GM18867 (cell line): Measurements from ENCODE around the gene SDCCAG8.

Experiments
- ATAC-seq: cut with Tn5 transposase; IDR thresholded peaks from one replicate; pipeline ENCODE4 v1.9.1; 2021; ENCODE audit warnings: mild to moderate bottlenecking, moderate library complexity; ENCODE audit not compliant: unreplicated experiment

SDCCAG8 gene

GRCh38 chr1:243253926-243254232 is 2.0 kb upstream of the SDCCAG8 start:
- ATAC-seq: no peak

DNA sequence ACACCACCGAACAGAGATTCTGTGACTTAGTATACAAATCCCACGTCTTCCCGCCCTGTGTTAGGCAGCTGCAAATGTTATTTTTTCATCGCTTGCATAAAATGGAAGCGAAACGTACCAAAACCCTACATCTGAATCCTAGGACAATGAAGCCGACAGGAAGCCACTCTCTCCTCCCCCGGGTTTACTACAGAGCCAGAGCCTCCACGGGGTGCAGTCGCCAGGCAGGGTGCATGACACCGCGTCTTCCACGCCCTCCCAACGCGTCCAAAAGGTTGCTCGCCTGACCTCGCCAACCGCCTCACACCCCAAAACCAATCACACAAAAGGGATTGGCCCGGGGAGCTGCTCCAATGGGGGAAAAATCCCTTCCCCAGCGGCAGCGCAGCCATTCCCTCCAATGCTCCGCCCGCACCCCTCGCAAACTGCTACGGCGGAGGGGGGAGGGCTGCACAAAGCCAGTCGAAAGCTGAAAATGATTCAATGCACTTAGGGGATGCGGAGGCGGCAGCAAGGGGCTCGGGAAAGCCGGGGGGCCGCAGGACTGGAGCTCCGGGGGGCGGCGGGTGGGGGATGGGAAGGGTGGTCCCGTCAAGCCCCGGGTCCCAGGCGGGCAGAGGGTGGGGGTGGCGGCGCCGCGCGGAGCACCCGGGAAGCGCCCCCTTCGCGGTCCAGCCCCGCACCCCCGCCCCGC is 1.5 kb upstream of the SDCCAG8 start:
- peak; percentile 24 for ATAC-seq

DNA sequence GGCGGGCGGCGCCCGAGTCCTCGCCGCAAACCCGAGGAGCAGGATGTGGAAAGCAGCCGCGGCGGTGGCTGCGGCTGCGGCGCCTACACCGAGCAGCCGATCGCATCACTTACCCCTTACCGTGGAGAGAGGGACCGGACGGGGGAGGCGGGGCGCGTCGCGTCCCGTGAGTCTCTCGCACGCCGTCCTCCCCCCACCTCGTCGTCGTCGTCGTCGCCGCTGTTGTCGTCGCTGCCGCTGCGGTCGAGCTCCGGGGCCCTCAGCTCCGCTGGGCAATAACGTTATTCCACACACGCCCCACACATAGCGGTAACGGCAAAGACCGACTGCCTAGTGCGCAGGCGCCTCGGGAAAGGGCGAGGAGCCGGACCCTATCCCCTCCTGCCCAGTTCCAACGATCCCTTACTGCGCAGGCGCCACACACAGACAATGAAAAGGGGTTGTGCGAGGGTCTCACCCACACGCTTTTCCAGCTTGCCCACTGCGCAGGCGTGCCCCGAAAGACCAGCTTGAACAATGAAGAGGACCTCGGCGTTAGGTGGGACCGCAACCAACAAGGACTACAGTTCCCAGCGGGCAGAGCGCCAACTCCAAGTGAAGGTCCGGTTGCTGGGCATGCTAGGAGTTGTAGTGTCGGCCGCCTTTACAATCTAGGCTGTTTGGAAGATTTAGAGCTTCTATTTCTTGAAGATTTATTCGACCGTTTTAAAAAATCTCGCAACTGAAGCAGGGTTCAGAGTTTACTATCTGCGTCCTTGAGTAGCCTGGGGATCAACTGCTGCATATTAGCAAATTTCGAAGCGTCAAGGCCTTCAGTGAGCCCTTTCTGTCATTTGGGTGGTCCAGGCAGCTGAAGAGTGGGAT is 682 bp upstream of the SDCCAG8 start, which contains the start of gene CEP170:
TSS of gene CEP170 (minus strand) at position 355 of the 864 bp plus-strand sequence. CDS start 30,001 bp downstream, outside the sequence.
- peak; percentile 47 for ATAC-seq

DNA sequence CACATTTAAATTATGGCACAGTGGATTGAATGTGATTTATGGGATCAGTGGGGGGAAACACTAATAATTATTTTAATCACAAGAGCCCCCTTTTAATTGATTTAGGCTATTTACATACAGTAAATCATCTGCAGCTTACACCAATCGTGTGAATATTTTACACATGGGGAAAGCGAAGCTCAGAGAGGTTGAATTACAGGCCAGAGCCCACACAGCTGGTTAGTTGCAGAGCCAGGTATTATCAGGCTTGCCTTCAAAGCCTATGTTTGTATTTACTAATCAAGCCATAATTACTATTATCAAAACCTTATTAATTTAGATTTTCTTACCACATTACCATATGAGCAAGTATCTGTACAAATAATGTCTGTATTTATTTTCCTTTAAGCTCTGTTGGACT is 749 bp downstream of the SDCCAG8 start:
- no peak for ATAC-seq

GRCh38 chr1:243257189-243257588 is 1.3 kb downstream of the SDCCAG8 start:
- ATAC-seq: no peak

GRCh38 chr1:243258731-243259130 is 2.9 kb downstream of the SDCCAG8 start:
- ATAC-seq: no peak

GRCh38 chr1:243260221-243260880 is 4.5 kb downstream of the SDCCAG8 start:
- ATAC-seq: no peak

GRCh38 chr1:243261390-243261789 is 5.5 kb downstream of the SDCCAG8 start:
- ATAC-seq: no peak

- ATAC-seq: no peak
These were observed 8.9 kb downstream of the SDCCAG8 start for GRCh38 chr1:243264717-243265116.

DNA sequence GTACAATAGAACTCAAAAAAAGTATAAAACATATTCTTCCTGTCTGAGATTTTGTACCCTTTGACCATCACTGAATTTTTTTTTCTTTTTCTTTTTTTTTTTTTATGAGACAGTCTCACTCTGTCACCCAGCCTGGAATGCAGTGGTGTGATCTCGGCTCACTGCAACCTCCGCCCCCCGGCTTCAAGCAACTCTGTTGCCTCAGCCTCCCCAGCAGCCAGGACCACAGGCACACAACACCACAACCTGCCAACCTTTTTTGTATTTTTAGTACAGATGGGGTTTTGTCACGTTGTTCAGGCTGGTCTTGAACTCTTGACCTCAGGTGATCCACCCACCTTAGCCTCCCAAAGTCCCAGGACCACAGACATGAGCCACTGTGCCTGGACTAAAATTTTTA is 10.4 kb downstream of the SDCCAG8 start:
- ATAC-seq: no peak

GRCh38 chr1:243267471-243267880 is 11.6 kb downstream of the SDCCAG8 start:
- no peak for ATAC-seq

- no peak for ATAC-seq
These were observed 12.2 kb downstream of the SDCCAG8 start for GRCh38 chr1:243267914-243268653.

GRCh38 chr1:243268751-243269460 is 13.1 kb downstream of the SDCCAG8 start:
- no peak for ATAC-seq

DNA sequence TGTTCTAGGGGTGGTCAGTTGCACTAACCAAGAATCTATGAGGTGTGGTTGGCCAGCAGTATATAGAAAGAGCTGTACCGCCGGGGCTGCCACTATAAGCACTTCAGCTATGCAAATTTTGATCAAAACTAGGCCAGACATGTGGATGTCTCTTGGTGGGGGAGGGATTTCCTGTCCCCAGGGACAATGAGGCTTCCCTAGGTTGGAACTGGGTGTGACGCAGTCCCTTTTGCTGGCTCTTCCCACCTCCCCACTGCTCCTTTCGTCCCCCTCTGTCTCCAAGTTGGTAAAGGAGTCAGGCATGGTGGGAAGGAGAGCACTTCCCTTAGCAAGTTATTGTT is 13.6 kb downstream of the SDCCAG8 start:
- peak; percentile 48 for ATAC-seq

- no peak for ATAC-seq
These were observed 14.4 kb downstream of the SDCCAG8 start for GRCh38 chr1:243270097-243270864.

DNA sequence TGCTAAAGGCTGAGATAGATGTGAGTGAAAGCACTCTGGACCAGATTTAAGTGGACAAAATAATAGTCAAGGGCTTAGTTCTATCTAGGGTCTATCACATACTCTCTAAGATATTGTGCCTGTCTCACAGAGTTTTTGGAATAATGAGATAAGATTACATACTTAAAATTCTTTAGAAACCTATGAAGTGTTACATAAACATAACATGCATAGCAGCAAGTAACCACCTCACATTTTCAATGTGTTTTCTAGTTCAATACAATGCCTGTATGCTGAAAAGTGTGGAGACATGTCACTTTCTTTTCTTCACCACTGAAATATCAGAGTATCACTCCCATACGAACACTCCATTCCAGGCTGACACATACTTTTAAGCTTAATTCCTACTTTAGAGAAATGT is 16.2 kb downstream of the SDCCAG8 start:
- ATAC-seq: no peak

DNA sequence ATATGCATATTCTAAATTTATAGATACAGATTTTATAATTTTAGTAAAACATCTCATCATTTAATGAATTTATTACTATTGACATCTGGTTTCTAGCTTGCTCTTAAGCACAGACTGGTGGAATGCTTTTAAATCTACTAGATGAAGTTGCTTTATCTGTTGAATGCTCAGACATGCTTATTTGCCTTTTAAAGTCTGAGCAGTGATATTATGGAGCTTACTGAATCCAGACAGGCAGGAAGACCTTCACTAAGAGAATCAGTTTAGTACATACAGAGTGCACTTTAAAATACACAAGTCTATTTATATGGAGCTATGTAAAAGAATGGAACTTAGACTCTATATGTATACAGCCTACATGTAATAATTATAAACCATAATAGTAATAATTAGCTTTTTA is 16.6 kb downstream of the SDCCAG8 start:
- ATAC-seq: no peak

DNA sequence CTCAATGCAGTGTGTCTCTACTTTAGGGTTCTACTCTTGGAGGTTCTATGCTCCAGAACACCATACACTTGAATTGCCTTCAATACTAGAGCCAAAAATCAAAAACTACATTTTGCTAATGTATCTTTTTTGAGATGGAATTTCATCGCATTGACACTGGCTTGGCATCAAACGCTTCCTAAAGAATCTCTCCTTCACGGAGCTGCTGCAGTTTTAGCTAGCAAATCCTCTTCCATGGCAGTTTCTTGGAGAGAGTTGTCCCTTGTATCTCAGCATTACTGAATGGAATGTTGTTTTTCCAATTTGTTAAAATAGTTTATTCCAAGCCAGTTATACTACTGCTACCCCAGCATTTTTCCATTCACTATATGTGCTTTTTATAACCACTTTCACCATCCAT is 17.7 kb downstream of the SDCCAG8 start:
- ATAC-seq: no peak

- no peak for ATAC-seq
These were observed 18.1 kb downstream of the SDCCAG8 start for GRCh38 chr1:243273945-243274344.

DNA sequence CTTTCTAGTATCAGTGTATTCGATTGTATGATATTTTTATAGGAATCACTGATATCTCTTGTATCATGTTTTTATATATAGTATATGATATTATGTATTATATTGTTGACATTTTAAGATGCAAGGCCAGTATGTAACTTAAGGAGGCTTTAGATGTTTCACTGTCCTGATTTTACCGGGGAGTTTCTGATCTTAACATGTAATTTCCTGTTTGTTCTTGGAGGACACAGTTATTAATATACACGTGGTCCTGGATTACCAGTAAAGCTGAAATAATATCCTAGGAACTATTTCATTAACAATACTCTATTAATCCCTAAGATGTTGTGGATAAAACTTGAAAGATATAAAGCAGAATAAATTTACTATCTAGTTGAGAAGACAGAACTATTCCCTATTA is 19.5 kb downstream of the SDCCAG8 start:
- ATAC-seq: no peak
